Peyer's patch (tissue), 4 donors: ENCODE data around the gene TMEM165.

ENCODE experiments used
- POLR2A ChIP-seq, 2 donors: fragments of 450-650 bp; IDR thresholded peaks; one replicate each; pipeline ENCODE4 v1.5.1; 2017; ENCODE audit warnings: antibody characterized with exemption in 2 of 2, mild to moderate bottlenecking in 2 of 2, moderate library complexity in 2 of 2
- TF ChIP-seq, protein P1 (sequence below), 6 experiments: fragments of 450-650 bp in 4 of 6; fragments of 200-600 bp in 2 of 6; sonication (generic) in 1 of 6; IDR thresholded peaks; one replicate each; pipeline ENCODE4 v1.5.1; 2017 to 2019; ENCODE audit warnings: antibody characterized with exemption in 6 of 6, mild to moderate bottlenecking in 3 of 6, moderate library complexity in 1 of 6

DNA sequence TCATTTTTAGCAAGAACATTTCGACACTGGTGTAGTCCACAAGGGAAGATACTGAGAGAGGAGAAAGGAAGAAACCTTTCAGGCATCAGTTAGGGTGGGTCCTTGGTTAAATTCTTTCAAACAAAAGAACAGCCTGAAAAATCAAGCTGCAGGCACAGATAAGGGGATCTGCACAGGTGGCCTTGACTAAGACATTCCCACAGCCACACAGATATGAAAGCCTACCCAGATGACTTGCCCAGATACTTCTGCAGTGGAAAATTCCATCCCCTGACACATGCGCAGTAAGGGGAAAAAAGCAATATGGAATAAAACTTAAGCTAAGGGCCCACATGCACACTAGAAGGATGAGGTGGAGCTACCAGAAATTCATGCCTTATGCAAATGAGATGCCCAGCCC lies 8.9 kb upstream of the TMEM165 start:
- TF ChIP-seq, protein P1, sequence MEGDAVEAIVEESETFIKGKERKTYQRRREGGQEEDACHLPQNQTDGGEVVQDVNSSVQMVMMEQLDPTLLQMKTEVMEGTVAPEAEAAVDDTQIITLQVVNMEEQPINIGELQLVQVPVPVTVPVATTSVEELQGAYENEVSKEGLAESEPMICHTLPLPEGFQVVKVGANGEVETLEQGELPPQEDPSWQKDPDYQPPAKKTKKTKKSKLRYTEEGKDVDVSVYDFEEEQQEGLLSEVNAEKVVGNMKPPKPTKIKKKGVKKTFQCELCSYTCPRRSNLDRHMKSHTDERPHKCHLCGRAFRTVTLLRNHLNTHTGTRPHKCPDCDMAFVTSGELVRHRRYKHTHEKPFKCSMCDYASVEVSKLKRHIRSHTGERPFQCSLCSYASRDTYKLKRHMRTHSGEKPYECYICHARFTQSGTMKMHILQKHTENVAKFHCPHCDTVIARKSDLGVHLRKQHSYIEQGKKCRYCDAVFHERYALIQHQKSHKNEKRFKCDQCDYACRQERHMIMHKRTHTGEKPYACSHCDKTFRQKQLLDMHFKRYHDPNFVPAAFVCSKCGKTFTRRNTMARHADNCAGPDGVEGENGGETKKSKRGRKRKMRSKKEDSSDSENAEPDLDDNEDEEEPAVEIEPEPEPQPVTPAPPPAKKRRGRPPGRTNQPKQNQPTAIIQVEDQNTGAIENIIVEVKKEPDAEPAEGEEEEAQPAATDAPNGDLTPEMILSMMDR (IDR thresholded peaks at IDR 0.05) = no peak
- TF ChIP-seq POLR2A (IDR thresholded peaks at IDR 0.05) = no peak
